Activated CD4-positive, alpha-beta T cell treated with anti-CD3 and anti-CD28 coated beads, Interleukin-2, amount 50 U/mL, for 4 hours (primary cell): ENCODE measurements around the gene PPP6R3.
"Not testable (repeated sequence)": the region's sequence is repeated elsewhere in the genome, so short reads cannot be mapped to it uniquely, and the experiment has no call there.

Experiments used
- DNase-seq, 2 experiments: peaks; one replicate each; pipeline ENCODE4 v3.0.0-alpha.2; 2020

The PPP6R3 gene

DNA sequence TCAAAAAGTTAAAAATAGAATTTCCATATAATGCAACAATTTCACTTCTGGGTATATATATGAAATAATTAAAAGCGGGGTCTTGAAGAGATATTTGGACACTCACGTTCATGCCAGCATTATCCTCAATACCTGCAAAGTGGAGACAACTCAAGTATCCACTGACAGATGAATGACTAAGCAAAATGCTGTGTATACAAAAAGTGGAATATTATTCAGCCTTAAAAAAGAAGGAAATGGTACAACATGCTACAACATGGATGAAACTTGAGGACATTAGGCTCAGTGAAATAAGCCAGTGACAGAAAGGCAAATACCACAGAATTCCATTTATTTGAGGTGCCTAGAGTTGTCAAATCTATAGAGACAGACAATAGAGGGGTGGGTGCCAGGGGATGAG is 161.3 kb downstream of the PPP6R3 start:
- DNase-seq, result no peak

DNA sequence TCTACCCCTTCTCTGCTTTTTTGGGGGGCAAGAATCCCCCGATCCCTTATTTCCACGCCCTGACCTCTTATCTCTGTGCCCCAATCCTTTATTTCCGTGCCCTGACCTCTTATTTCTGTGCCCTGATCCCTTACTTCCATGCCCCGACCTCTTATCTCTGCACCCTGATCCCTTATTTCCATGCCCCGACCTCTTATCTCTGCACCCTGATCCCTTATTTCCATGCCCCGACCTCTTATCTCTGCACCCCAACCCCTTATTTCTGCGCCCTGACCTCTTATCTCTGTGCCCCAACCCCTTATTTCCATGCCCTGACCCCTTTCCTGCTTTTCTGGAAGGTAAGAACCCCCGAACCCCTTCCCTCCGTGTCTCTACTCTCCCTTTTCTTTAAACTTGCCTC is 163.2 kb downstream of the PPP6R3 start:
- not testable (repeated sequence) for DNase-seq

DNA sequence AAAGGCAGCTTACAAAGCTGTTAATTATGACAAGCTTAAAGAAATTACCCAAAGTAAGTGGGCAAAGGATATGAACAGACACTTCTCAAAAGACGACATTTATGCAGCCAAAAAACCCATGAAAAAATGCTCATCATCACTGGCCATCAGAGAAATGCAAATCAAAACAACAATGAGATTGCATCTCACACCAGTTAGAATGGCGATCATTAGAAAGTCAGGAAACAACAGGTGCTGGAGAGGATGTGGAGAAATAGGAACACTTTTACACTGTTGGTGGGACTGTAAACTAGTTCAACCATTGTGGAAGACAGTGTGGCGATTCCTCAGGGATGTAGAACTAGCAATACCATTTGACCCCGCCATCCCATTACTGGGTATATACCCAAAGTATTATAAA is 164.5 kb downstream of the PPP6R3 start:
- not testable (repeated sequence) for DNase-seq

DNA sequence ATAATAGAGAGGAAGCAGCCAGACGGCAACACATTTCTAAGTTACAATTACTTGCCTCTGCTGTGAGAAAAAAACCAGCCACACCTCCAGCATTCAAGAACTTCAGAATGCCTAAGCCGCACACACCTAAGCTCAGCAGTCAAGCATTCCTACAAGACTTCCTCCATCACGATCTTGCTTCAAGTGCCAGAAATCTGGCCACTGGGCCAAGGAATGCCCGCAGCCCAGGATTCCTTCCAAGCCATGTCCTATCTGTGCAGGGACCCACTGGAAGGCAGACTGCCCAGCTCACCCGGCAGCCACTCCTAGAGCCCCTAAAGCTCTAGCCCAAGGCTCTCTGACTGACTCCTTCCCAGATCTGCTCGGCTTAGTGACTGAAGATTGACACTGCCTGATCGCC is 165.7 kb downstream of the PPP6R3 start:
- DNase-seq, result not testable (repeated sequence)

DNA sequence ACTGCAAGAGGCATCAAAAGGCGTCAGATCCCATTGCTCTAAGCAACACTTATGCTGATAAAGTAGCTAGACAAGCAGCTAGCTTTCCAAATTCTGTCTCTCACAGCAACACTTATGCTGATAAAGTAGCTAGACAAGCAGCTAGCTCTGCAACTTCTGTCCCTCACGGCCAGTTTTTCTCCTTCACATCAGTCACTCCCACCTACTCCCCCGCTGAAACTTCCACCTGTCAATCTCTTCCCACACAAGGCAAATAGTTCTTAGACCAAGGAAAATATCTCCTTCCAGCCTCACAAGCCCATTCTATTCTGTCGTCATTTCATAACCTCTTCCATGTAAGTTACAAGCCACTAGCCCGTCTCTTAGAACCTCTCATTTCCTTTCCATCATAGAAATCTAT is 168.3 kb downstream of the PPP6R3 start:
- DNase-seq, result not testable (repeated sequence)

DNA sequence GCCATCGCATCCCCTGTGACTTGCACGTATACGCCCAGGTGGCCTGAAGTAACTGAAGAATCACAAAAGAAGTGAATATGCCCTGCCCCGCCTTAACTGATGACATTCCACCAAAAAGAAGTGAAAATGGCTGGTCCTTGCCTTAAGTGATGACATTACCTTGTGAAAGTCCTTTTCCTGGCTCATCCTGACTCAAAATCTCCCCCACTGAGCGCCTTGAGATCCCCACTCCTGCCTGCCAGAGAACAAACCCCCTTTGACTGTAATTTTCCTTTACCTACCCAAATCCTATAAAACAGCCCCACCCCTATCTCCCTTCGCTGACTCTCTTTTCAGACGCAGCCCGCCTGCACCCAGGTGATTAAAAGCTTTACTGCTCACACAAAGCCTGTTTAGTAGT is 171.8 kb downstream of the PPP6R3 start:
- not testable (repeated sequence) for DNase-seq

DNA sequence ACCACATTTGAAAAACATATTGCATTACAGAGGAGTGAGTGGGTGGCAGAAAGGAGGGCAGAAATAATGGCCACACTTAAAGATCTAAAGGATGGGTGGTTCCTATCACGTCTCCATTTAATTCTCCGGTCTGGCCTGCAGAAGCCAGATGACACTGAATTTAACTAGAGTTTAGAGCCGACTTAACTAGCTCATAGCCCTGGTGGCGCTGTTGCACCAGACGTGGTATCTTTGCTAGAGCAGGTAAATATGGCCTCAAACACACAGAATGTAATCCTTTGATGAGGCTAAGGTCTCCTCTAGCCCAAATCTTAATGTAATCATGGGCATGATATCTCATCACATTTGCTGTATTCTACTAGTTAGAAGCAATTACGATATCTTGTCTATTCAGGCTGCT is 172.2 kb downstream of the PPP6R3 start:
- peak; percentile 30 to 35 for DNase-seq

DNA sequence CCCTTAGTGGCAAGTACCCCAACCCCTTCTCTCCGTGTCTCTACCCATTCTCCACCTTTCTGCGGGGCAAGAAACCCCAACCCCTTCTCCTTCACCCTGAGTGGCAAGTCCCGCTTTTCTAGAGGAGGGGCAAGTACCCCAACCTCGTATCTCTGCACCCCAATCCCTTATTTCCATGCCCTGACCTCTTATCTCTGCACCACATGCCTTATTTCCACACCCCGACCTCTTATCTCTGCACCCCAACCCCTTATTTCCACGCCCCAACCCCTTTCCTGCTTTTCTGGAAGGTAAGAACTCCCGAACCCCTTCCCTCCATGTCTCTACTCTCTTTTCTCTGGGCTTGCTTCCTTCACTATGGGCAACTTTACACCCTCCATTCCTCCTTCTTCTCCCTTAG is 174.1 kb downstream of the PPP6R3 start:
- not testable (repeated sequence) for DNase-seq

DNA sequence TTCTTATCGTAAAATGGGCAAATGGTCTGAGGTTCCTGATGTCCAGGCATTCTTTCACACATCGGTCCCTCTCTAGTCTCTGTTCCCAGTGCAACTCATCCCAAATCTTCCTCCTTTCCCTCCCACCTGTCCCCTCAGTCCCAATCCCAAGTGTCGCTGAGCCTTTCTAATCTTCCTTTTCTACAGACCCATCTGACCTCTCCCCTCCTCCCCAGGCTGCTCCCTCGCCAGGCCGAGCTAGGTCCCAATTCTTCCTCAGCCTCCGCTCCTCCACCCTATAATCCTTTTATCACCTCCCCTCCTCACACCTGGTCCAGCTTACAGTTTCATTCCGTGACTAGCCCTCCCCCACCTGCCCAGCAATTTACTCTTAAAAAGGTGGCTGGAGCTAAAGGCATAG is 174.6 kb downstream of the PPP6R3 start:
- DNase-seq, result not testable (repeated sequence)

DNA sequence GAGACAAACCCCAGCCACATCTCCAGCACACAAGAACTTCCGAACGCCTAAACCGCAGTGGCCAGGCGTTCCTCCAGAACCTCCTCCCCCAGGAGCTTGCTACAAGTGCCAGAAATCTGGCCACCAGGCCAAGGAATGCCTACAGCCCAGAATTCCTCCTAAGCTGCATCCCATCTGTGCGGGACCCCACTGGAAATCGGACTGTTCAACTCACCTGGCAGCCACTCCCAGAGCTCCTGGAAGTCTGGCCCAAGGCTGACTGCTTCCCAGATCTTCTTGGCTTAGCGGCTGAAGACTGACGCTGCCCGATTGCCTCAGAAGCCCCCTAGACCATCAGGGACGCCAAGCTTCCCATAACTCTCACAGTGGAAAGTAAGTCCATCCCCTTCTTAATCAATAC is 175.3 kb downstream of the PPP6R3 start:
- DNase-seq, result not testable (repeated sequence)

DNA sequence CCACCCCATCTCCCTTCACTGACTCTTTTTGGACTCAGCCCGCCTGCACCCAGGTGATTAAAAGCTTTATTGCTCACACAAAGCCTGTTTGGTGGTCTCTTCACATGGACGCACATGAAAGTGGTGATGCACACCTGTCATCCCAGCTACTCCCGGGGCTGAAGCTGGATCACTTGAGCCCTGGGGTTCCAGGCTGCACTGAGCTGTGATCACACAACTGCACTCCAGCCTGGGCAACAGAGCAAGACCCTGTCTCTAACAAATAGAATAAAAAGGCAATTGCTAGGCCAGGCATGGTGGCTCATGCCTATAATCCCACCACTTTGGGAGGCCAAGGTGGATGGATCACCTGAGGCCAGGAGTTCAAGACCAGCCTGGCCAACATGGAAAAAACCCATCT is 178.8 kb downstream of the PPP6R3 start:
- not testable (repeated sequence) for DNase-seq

DNA sequence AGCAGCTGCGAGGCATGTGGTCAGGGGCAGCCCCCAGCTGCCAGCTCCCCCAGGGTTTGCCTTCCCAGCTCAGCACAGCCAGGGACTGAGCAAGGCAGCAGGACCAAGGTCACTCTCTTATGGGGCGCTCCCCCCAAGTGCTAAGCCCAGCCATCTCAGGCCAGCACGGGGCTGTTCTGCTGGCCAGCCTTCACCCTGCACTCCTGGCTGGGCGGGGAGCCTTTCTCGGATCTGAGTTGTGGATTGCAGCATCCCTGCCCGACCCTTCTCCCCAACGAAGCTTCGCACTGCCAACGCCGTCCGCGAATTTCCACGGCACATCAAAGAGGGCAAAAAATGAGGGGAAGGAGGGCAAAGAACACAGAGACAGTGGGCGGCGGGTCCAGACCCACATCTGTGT is 181.3 kb downstream of the PPP6R3 start:
- DNase-seq, result no peak

DNA sequence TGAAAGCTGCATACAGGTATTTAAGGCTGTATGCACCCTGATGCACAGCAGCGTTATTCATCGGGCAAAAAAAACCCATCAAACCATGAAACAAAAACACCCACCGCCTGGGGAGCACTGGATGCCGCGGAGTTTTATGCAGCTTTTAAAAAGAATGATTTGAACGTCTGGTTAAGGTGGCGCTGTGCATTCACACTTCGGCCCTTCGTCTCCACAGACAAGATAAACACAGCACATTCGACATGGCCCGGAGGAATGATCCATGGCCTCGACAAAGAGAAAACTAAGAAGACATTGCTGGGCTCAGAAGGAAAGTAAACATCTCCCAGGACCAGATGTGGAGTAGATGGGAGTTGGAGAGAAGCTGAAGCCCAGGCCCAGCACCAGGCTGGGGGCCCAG is 183.0 kb downstream of the PPP6R3 start:
- no peak for DNase-seq

DNA sequence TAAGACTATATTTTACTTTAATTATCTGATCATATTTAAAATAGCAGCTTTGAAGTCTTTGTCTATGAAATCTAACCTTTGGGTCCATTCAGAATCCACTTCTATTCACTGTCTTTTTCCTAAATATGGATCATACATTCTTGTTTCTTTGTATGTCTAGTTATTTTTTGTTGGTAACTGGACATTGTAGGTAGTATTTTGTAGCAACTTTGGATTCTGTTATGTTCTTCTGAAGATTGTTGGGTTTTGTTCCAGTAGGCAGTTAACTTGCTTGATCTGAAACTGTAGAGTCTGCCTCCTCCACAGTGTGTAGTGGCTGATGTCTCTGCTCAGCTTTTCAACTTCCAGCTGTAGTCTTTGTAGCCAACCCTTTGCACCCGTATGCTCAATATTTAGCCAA is 186.3 kb downstream of the PPP6R3 start:
- no peak for DNase-seq

DNA sequence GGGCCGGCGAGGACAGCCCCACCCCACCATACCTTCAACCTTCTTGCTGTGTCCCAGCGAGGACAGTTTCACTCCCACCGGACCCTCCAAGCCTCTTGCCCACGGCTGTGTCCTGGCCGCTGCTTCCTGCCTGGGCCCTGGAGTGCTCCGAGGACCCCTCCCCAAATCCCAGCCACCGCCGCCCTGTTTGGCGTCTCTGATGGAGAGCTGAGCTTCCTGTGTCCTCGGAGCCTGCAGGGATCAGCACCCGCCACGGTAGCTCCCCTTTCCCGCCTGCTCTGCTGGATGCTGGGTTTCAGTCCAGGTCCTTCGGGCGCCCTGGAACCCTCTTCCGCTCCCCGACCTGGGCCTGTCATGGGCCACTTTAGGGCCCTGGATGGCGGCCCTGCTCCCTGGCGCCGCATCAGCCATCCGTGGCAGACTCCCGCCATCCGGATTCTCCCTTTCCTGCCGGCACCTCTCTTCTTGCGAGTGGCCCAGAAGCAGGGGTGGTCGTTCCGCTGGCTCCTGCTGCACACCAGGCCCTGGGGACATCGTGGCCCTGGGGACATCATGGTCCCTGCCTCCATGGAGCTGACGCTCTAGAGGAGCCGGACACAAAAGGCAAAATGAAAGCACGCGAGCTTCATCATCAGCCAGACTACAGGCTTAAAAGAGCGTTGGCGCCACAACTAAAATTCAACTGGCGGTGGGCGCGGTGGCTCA is 189.5 kb downstream of the PPP6R3 start:
- no peak for DNase-seq

DNA sequence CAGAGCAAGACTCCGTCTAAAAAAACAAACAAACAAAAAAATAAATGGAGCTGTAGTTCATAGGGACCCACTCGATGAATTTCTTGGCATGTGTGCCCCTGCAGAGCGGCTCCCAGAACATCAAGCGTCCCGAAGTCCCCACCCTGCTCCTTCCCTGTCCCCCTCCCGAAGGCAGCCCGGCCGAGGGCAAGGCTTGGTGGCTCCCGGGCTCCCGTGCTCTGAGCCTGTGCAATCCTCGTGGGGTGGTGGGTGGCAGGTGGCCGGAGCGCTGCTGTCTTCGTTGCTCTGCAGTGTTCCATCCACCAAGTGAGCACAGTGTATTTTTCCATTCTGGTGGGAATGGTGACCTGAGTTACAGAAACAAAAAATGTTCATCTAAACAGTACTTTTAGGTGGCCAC is 190.2 kb downstream of the PPP6R3 start:
- no peak for DNase-seq

DNA sequence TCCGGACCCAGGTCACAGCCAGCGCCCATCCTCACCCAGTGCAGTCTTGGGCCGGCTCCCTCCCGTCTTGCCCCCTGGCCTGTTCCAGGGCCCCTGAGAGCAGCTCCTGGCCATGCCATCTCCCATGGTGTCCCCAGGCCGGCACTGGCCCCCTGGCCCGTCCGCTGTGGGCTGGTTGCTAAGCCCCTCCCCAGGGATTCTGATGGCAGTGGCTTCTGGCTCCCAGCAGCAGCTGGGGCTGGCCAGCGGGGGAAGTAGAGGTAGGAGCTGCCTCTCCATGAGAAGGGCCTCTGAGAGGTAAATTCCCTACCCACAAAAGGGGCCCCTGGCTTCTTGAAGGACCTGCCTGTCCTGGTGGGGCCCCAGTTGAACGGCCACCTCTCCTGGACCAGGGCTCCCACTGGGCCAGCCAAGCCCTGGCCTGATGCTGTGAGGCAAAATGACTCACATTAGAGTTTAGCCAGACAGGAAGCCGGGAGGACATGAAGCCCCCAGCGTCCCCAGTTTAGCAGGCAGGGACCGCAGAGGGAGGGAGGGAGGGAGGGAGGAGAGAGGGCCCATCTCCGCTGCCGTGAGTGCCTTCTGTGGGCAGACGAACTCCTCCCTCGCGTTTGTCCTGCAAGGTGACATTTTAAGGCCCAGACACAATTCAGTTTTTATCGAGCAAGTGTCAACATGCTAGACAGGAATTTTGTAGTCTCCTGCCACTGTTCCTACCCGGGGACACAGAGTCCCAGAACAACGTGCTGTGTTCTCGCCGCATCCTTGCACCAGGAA is 190.8 kb downstream of the PPP6R3 start:
- DNase-seq, result no peak

DNA sequence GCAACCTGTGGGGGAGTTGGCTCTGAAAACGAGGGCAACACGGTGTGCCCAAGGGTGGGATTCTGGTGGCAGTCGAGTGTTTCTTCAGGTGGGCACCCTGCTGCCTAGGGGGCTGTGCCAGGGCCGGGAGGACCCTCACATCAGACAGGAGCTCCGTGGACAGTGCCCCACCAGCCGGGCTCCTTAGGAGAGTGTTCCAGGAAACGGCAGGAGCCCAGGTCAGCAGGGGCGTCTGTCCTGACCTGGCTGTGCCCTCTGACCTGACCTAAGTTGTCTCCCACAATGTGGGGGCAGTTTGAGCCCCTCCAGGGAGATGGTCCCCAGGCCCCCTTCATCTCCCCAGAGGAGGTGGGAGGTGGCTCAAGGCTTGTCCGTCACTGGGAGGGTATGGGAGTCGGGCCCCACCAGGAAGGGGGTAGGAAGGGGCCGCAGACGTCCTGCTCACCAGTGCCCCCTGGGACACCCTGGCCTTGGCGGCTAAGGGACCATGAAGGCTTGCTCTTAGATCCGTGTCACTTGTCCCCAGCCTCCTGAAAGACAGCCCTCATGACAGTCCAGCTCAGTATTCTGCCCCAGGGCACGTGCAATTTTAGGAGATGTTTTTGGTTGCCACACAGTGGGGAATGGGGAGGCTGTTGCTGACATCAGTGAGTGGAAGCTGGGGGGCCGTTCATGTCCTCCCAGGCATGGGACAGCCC is 191.6 kb downstream of the PPP6R3 start:
- no peak for DNase-seq

DNA sequence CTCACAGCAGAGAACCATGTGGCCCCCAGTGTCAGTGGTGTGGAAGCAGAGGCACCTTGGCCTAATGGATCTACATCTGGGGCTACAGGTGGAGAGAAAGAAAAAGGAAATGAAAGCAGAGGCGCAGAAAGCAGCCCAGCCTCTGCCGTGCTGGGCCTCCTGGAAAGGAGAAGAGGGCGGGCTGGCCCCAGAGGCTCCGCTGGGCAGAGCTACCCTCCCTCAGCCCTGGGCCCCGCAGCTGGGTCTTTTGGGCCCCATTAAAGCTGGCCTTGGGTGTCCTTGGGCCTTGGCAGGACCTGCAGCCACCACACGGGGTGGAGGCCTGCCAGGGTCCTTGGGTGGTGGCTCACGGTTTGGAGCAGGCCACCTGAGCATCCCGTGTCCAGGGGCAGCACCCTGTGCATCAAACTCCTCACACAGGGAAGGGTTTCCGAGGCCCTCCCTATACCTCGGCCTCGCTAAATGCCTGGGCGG is 192.2 kb downstream of the PPP6R3 start:
- DNase-seq, result no peak

DNA sequence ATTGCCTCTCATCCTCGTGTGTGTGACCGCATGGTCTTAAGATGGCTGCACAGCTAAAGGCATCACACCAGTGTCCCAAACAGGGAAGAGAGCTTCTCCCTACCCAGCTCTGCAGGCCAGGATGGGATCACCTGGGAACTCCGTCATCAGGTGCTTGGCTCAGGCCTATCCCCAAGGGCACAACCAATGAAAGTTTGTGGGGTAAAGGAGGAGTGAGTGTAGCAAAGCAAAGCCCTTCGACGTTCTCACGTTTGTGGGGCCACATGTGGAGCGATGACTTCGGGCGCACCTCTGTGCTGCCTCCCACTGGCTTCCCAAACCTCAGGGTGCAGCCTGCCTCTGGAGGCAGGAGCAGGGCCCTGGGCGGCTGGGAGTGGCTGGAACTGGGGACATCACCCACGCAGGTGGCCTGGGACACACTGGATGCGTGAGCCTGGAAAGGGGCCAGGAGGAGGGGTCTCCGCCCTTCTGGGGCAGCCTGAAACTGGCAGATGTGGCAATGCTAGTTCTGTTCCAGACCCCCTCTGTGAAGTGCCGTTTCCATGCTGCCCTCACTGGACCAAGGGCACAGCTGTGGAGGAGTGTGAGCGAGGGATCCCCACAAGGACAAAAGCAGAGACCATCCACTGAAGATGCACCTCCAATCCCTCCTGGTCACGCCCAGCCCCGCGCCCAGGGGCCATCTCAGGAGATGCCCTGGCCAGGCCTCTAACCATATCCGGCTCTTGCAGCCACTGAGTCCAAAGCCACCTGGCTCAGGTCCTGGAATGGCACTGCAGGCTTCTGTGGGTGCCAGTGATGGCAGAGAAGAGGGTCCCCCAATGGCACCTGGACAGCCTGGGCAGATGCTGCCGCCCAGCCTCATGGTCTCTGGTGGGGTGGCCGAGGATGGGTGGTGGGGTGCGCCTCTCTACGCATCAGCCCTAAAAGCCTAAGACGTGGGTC is 193.2 kb downstream of the PPP6R3 start:
- DNase-seq, result no peak

DNA sequence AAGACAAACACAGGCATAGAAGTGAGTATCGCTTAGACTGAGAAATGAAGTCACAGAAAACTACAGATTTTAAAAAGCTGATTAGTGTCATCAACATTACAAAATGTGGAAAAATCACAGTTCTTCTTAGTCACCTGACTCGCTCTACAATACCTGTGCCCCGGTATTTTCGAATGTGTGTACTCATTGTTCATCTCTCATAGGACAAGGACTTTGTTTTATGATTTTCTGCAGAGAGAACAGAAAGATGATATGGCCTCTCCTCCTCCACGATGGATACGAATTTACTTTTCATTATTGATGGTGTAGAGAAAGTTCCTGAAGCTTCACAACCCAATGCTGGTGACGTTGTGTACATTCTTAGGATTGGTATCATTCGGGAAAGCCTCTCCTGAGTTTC is 194.4 kb downstream of the PPP6R3 start:
- no peak for DNase-seq

DNA sequence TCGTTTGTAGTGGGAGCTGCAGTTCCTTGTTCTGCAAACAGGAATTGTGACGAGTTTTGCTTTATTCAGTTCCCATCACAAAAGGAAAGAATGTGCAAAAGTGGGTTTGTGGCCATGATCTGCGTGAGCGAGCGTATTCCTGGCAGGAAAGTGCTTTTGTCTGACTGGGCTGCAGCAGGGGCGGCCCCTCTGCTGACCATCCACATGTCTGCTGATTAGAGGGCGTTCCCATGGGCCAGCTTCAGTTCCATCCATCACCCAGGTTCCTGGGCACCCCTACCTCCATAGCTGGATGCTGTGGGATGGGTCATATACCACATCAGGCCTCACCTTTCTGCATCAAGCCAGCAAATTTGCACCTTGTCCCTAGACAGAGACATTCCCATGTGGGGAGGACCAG is 194.9 kb downstream of the PPP6R3 start:
- no peak for DNase-seq

DNA sequence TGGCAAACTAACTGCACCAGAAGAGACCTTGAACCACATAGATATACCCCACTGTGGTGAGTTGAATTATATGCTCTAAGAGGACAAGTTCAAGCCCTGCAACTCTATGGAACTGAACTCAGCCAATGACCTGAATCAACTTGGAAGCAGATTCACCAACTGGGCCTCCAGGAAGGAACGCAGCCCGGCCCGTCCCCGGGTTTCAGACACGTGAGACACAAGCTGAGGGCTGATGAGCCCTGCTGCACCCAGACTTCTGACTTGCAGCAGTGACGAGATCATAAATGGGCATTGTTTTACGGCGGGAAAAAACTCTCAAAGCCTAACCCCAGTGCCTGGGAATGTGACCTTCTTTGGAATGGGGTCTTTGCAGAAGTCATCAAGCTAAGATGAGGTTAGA is 195.3 kb downstream of the PPP6R3 start:
- DNase-seq, result no peak
